T-helper 22 cell (primary cell): ENCODE measurements around the gene SLC49A3.
"Not testable (repeated sequence)": the region's sequence is repeated elsewhere in the genome, so short reads cannot be mapped to it uniquely, and the experiment has no call there.

Experiments
- DNase-seq: peaks from one replicate; pipeline ENCODE4 v3.0.0-alpha.2; 2020; ENCODE audit warnings: low read depth

The SLC49A3 gene

DNA sequence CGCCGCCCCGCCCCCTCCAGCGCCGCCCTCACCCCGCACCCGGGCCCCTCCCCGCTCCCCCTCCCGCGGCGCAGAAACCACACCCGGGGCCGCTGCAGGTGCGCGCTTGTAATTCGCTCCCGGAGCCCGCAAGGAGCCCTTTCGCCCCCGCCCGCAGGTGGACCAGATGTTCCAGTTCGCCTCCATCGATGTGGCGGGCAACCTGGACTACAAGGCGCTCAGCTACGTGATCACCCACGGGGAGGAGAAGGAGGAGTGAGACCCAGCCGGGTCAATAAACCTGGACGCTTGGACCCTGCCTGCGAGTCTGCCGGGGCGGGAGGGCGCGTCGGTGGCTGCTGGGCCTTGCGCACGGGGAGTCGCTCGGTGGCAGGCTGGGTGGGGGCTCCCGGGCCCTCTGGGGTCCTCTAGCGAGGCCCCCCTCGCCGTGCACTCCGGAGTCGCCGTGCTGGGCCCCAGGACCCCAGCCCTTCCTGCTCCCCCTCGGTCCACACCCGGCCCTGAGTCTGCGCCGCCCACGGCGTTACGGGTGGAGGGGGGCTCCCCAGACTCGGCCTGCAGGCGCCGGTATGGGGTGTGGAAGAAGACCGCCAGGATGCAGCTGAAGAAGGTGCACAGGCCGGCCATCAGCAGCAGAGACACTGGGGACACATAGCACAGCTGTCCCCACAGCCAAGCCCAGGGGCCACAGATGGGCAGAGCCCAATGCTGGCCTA, 7.1 kb downstream of the SLC49A3 start:
- DNase-seq = no peak

DNA sequence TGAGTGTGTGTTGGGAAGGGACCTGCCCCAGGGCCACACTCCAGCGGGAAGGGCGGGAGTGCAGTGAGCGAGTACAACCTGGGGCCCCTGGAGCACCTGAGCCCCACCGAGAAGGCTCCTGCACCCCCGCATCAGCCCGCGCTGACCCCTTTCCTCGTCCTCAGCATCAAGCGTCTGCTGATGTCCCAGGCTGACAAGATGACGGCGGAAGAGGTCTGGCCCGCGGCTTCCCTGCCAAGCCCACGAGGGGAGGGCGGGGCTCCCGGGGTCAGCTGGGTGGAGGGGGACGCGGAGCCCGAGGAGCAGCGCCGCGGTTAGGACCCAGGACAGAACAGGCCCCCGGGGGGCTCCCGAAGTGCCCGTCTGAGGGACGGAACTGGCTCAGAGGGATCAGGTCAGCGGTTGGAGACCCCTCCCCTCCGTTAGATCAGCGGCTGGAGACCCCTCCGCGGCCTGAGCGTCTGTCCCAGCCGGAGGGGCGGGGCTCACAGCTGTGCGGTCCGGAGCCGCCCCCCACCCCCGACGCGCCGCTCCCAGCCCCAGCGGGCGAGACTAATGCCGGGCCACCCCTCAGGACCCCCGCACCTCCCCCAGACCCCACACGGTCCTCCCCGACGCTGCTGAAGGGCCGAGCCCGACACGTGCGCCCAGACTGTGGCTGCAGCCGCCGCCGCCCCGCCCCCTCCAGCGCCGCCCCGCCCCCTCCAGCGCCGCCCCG, 7.9 kb downstream of the SLC49A3 start:
- DNase-seq = no peak

DNA sequence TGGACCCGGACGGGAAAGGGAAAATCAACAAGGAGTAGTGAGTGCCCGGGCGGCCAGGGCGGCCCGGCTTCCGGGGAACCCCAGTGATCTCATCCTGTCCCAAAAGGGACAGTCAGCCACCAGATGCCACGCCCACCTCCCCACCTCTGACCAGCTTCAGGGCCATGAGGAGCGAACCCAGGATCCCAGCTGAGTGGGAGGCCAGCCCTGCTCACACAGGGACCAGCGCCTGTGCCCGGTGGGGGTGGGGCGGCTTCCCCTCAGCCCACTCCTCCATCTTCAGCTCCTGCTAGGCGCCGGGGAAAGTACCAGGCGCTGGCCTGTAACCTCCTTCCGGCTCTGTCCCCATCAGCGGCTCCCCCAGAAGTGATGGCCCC, 8.4 kb downstream of the SLC49A3 start:
- no peak for DNase-seq

DNA sequence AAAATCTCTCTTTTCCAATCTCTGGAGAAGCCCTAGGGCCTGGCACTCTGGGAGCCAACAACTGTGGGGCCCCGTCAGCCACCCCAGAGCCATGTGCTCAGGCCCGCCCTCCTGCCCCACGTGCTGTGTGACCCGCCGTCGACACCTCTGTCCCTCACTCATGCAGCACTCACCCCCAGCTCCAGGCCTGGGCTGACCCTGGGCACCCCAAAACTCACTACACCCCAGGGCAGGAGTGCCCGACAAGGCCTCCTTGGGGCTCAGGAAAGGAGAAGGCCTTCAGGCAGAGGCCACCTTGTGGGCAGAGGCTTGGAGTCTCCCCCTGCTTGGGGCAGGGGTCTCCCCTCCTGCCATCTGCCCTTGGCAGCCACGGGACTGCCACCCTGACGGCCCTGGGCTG, 8.9 kb downstream of the SLC49A3 start:
- no peak for DNase-seq

DNA sequence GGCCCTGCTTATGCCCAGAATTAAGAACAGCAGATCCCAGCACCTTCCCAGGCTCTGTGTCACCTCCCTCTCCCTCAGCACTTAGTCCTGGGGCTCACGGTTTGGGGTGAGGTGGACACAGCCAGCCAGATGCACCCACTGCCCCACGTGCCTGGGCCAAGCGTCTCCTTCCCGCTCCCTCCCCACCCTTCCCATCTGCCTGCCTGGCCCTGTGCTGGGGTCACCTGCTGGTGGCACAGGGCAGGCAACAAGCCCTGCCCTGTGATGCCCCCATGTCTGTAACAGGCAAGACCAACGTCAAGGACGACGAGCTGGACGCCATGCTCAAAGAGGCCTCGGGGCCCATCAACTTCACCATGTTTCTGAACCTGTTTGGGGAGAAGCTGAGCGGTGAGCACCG, 9.3 kb downstream of the SLC49A3 start:
- no peak for DNase-seq

DNA sequence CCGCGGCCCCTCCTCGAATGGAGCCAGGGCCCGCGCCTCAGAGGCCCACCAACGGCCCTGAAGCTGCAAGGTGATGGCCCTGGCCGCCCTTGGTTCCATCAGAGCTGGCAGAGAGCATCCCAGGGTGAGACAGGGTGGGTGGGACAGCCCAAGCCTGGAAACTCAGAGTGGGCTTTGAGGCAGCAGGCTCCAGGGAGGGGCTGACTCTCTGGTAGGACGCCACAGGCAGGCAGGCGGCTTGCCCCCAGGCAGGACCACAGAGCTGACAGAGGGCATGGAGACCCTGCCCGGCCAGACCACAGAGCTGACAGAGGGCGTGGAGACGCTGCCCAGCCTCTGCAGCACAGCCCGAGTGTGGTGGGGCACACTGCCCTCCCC, 9.9 kb downstream of the SLC49A3 start:
- DNase-seq = no peak

DNA sequence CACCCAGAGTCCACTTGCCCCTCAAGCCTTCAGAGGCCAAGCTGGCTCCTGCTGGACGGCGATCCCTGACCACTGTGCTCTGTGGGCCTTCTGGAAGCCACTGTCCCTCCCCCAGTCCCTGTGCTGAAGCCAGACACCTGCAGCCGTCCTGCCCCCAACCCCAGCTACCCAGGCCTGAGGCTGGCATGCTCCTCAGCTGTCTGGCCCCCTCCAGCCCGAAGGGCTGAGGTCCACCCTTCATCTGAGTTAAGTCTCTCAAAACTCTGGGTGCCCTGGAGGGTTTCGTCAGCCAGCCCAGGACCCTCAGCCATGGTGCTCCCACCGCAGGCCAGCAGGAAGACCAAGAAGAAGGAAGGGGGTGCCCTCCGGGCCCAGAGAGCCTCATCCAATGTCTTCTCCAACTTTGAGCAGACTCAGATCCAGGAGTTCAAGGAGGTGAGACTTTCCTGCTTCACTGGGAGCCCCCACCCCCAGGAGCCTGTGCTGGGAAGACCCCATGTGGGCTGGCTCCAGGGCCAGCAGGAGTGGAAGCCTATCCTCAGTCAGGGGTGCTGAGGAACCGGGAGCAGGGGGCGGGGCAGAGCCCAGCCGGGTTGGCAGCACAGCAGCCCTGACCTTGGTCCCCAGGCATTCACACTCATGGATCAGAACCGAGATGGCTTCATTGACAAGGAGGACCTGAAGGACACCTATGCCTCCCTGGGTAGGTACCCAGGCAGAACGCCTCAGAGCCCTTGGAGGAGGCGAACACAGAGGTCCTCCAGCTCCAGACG, 10.4 kb downstream of the SLC49A3 start:
- DNase-seq = no peak

DNA sequence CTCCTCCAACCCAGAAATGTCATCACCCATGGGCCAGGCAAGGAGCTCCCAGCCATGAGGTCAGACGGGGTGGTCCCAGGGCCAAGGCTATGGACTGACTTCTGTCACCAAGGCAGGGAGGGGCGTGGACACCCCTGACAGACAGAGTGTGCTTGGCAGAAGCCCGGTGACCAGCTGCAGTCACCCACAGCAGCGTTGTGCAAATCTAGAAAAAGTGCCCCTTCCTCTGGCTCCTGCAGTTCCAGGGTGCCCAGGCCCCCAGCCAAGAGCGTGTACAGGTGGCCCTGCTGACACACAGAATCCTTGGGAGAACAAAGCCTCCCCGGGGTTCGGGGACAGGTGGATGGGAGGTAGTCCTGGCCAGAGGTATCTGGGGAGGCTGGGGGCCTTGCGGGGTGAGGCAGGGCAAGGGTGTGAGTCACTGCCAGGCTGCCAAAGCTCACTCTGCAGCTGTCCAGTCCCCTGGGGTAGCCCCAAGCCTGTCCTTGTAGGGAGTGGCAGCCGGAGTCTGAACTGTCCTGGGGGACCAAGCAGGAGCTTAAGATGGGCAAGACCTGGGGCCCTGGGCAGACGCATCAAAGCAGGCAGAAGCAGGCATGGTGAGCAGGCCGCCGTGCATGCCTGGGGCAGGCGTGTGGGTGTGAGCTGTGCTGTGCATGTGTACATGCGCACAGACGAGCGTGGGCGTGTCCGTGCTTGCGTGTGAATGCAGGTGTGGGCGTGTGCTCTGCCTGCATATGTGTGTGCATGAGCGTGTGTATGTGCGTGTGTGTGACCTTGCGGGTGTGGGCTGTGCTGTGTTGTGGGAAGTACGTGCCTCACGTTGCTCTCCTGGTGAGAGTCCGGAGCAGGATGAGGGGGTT, 11.3 kb downstream of the SLC49A3 start:
- no peak for DNase-seq

DNA sequence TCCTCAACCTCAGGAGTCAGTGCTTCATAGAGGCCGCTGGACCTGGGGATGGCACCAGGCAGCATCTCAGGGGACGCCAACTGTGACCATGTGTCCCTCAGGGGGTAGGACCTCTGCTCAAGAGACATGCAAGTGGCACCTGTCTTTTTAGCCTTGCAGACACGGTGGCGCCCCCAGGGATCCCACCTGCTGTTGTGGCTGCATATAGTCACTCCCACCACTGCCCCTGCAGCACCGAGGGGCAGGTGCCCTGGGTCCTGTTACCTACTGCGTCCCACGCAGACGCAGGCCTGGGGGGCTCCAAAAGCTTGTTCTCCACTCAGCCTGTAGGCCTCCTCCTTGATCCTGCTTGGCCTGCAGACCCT, 12.1 kb downstream of the SLC49A3 start:
- DNase-seq = no peak

DNA sequence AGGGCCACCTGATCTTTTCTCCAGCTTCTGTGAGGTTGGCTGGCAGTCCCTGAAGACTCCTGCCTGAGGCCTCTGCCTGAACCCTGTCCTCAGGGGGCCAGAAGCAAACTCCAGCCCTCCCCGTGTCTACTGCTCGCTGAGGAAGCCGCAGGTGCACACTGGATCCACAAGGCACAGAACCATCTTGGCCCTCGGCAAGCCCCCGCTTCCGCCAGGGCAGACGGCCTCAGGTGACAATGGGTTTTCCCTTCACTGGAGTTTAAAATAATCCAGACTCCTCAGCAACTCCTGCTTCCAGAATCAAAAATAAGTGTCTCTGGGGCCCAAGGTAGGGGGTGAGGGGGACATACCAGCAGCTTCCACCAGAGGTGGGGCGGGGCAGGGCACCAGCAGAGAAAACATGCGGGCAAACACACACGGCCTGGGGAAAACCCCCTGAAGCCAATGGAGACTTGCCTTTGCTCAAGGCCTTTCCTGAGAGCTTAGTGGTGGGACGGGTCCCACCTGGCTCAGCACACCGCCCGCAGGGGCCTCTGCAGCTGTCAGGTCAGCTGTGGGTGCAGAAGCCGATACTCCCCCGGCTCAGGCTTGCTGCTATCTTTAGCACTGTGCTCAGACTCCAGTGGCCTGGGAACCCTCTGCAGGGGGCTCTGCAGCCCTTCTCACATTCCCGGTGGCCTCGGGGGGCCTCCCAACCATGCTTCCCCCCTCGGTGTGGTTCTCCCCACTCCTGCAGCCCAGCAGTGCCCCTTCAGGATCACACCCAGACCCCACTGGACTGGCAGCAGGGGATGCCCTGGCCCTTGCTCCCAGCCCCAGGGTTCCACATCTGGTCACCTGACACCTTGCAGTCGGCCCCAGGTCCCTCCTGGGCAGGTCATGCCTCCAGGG, 12.7 kb downstream of the SLC49A3 start:
- DNase-seq = no peak

DNA sequence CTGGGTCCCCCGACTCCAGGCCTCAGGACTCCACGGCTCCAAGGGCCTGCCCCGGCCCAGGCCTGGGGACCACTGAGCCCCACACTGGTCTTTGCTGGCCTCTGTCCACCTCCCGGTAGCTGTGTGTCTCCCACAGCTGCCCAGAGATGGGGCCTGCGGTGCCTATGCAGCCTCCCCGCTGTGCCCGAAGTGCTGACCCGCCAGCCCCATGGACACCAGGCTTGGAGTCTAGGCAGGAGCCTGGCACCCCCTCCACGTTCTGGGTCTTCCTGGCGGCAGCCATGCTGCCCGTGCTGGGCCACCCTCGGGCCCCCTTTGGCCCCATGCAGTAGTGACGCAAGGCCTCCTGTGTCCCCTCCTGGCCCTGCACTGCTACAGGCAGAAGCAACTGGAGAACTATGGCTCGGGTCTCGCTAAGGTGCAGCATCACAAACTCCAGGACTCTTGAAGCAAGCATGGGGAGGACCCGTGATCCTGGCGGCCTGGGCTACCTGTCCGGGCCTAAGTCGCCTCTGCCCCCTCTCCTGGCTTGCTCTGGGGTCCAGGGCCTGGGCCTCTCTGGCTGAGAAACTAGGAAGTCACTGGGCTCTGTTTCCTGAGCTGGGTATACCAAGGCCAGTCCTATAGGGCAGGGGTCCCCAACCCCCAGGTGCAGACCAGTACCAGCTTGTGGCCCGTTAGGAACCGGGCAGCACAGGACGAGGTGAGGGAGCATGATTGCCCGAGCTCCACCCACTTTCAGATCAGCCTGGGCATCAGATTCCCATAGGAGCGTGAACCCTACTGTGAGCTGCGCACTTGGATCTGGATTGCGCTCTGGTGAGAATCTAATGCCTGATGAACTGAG, 13.7 kb downstream of the SLC49A3 start:
- DNase-seq = no peak

DNA sequence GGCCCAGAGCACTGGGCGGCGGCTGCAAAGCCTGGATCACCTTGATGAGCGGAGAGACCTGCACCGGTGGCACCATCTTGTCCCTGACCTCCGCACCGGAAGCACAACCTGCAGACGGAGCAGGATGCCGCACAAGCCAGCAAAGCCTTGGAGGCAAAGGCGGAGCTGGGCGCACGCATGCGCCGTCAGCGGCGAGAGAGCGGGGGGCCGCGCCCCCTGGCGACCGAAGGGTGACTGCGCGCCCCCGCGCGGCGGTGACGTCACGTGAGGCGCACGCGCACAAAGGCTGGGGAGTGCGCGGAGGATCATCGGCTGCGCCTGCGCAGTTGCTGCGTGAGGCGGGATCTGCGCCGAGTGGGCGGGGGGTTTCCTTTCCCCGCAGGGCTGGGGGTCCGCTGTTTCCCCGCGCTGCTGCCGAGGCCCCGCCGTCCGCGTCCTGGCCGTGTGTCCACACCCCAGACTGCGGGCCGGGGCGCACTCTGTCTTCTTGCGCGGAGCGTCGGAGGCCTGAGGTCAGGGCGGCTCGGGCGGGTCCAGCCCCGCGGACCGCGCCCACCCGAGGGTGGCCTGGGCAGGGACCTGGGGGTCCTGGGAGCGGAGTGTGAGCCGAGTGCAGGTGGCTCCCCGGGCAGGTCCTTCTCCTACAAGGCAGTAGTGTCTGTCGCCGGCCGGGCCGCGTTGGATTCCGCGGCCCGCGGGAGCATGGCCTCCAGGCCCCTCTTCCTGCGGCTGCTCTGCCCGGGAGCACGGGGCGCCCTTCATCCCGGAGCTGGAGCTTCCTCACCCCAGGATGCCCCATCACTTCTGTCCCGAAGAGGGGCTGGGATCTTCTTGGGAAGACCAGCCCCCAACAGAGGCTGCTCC, 14.5 kb downstream of the SLC49A3 start, which contains the start of the genes ATP5ME and MYL5:
Gene ATP5ME, minus strand, starts transcription at position 105 of the 864 bp plus-strand sequence. Its CDS starts 29 bp downstream, at position 76.
Gene MYL5, plus strand, starts transcription at position 371 of the 864 bp plus-strand sequence. CDS start 3,485 bp downstream, outside the sequence.
- DNase-seq = peak; percentile 96

DNA sequence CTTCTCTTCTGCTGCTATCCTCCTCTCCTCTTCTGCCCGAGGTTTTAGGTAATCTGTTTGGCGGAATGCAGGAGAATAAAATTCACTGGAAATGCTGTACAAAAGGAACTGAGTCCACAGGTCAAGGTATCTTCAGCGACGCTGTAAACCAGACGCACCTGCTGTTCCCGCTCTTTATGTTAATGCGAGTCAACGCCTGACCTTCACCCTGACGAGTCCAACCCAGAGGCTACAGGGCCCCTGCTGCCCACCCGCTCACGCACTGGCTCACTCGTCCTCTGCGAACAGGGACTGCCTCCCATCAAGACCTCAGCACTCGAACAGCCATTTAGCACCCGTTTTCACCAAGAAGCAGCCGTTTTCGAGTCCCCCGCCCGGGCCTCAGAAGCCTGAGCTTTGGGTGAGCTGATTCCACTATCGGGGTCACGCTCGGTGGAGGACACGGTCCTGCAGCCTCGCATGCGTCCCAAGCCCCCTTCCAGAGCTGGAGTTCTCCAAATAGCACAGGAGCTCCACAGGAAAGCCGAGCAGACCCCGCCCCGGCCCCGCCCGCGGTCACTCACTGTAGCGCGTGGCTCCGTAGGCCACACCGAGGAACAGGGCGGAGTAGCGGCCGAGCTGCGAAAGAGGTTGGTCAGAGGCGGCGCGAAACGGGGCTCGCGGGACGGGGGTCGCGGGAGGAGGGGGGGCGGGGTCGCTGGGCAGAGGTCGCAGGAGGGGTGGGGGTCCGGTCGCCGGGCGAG, 15.4 kb downstream of the SLC49A3 start:
- no peak for DNase-seq

DNA sequence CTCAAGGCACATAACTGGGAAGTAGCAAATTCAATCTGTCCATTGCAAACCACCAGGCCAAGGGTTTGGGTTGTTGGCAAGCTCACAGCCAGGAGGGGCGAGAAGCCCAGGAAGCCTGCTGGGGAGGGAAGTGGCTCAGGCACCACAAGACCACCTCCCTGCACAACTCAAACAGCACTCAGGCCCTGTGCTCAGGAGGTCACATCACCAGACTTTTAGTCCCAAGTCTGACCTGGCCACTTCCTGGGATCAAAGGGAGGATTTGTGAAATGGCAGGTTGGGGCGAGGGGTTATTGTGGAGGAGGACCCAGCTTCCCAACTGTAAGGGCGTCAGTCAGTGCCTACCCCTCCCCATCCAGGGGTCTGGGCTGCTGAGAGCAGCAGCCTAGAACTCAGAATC, 17.2 kb downstream of the SLC49A3 start:
- DNase-seq = no peak

DNA sequence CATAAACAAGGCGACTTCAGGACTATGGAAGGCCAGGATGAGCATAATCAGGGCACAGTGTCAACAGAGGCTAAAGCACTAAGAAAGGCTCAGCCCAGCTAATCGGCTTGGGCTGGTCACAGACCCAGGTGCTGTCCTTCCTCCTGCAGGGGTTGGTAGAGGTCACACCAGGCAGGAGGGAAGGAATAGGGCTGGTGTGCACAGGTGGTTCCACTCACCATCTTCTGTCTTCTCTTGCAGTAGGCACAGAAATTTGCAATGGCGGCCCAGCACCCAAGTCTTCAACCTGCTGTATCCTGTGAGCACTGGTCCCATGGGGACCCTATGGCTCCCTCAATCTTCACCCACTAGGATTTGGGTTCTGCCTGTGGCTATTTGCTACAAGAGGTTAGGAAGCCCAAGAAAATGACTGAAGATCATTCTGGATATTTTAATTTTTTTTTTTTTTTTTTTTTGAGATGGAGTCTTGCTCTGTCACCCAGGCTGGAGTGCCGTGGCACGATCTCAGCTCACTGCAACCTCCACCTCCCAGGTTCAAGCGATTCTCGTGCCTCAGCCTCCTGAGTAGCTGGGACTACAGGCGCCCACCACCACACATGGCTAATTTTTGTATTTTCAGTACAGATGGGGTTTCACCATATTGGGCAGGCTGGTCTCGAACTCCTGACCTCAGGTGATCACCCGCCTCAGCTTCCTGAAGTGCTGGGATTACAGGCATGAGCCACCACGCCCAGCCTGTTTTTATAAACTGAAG, 19.0 kb downstream of the SLC49A3 start:
- DNase-seq = not testable (repeated sequence)

DNA sequence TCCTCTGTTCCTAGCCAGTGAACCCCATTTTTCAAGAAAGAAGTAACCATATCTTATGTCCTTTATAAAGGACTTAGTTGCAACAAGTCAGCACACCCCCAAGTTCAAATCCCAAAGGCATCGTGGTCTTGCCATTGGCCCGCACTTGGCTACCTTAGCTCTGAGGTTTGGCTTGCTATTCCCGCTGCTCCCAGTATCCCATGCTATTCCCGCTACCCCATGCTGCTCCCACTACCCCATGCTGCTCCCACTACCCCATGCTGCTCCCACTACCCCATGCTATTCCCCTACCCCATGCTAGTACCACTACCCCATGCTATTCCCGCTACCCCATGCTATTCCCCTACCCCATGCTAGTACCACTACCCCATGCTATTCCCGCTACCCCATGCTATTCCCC, 20.7 kb downstream of the SLC49A3 start:
- DNase-seq = not testable (repeated sequence)

DNA sequence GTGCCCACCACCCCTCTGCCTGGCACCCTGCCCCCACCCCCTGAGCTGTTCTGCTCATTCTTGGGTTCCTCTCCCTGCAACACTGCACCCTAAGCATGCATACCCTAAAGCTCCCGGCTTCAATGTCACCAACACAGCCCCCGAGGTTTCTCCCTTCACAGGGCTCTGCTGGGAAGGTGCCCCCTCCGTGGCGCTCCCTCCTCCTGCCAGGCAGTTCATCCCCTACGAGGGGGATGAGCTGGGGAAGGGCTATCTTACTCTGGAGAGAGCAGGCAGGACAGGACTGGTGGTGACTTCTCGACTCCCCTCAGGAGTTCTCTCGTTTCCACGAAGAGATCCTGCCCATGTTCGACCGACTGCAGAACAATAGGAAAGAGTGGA, 21.4 kb downstream of the SLC49A3 start:
- DNase-seq = no peak
